CD4-positive, alpha-beta T cell treated with Interleukin-17A for 1 hour (primary cell): Measurements from ENCODE around the gene VWA8.
"Not testable (repeated sequence)": the region's sequence is repeated elsewhere in the genome, so short reads cannot be mapped to it uniquely, and the experiment has no call there.

Experiments
- DNase-seq: peaks from one replicate; pipeline ENCODE4 v3.0.0-alpha.2; 2020

The VWA8 gene

DNA sequence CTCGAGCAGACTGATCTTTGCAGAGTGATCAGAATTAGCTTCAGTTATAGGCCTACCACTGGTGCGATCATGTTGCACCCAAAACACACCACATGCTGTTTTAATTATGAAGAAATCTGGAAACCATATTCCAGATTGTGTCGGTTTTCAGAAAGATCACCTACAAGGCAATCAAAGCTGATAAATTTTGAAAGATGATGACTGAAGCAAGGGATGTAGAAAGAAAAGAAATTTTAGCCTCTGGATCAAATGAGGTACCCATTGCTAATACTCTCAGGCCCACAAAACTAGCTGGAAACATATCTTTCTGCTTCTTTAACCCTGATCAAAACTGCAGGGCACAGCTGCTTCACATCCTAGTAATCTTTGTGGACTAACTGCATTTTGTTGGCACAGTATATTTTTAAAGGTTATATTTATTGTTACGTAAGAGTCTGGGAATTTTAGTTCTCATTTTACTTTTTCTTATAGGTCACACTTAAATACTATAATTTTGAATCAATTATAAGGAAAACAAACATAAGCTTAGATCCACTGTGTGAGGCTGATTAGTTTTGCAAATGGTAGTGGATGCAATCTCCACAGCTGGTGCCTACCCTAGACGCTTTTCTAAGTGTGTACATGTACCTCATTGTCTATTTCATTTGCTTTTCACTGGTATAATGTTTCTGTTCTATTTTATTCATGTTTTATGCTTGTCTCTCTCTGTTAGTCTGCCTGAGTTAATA is 352.6 kb downstream of the VWA8 start:
- no peak for DNase-seq

DNA sequence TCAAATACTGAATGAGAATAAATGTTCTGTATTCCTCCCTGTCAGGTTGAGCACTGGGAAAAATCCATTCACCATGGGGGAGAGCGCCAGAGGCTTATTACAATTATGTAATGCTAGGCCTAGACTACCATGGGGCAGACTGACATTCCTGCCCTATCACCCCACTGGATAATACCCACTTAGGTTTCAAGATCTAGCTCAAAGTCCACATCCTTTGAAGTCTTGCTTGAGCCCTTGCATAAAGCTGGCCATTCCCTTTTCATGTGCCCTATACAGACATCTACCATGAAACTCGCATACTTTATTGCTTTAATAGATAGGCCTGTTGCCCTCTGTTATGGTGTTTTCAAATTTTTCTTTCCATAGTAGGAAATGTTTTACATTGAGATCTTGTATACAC is 354.3 kb downstream of the VWA8 start:
- DNase-seq = no peak

DNA sequence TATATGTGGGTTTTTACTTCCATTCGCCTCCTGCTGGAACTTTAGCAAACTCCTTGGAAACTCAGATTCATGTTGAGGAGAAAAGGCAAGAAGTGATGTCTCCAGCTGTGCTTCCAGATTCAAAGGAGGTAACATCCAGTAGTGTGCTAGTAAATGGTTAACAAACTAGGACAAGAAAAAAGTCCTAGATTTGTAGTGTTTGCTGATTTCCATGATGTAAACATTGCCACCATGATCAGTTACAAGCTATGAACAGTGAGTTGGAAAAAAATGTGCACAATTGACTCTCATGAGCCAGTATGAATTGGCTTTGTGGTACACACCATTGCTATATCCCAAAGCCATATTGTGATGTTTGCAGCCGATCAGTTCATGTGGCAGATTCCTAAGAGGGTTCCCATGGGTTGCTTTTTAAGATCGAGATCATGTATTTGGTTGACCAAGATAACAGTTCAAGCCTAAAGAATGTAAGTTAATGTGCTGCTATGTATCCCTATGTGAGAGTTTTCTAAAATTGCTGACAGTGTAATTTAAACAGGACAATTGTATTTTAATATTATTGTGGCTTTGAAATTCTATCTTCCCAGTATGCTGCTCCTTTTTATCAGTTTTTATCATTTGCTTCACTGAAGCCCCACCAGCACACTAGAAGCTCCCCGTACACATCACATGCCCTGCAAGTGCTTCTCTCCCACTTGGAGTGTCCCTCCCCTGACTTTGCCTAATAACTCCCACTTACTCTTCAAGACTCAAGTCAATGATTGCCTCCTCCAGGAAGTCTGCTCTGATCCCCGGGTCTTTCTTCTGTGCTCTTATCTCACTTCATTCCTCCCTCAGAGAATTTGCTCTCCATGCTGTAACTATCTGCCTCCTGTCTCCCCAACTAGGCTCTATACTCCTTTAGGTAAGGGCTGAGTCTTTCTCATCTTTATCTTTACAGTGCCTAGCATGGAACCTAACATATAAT is 355.3 kb downstream of the VWA8 start:
- no peak for DNase-seq

DNA sequence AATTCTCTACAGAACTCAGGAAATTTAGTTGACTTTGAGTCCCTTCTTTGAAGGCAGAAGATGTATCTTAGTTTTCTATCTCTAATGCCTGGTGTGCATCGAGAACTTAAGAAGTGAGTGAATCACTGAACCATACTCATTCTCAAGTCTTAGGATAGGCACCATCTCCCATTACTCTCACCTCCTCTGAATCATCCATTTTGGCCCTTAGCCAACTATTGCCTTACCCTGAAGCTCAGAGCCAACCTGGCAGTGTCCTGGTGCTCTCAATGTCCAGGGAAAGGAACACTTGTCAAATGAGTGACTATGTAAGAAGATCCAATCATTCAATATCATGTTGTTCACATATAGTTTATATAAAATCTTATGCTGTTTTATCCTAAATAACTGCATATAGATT is 357.0 kb downstream of the VWA8 start:
- DNase-seq = no peak

DNA sequence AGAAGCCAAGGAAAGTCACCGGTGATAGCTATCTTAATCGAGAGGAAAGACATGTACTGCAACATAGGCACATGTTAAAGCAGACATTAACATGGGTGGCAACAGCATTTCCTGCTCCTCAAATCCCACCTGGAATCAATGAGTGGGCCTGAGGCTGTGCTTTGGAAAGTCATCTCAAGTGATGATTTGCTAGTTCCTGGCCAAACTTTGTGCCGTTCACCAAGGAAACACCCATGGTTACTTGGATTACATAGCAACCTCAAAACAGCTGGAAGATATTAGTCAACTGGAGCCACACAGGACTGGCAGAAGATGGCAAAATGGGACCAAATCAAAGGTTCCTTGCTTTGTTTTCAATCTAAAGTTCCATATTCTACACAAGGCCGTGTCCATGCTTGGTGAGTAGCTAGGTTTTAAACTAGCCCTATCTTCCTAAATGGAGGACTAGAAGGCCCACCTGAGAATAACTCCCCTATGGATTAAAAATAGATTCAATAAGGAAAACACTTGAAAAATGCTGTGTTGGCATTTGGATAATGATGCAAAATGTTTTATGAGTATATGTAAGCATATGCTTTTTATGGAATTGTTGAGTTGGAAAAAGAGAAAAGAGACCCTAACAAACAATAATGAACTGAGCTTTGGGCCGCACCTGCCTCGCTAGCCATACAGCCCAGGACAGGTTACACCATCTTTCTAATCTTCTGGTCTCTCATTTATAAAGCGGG is 359.0 kb downstream of the VWA8 start:
- DNase-seq = no peak

- DNase-seq = no peak
Observed at GRCh38 chr13:41599619-41600018, 361.3 kb downstream of the VWA8 start.

GRCh38 chr13:41597348-41598041 is 363.4 kb downstream of the VWA8 start:
- DNase-seq = no peak

DNA sequence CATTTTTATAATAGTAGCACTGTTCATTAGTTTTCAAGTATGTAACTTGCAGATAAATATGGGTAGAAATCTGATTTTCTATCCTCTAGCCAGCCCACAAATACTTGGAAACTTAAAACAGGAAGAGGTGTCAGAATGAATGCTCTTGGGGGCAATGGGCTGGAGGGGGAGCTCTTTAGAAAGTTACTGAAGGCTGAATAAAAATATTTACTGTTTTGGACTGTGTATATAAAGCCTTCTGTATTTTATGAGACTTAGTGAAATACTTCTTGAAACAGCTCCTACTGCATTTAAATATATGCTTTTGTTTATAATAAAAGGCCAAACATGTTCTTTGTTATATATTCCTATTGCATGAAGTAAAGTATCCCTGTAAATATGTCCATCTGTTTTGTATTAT is 364.7 kb downstream of the VWA8 start:
- no peak for DNase-seq

GRCh38 chr13:41595298-41595697 is 365.6 kb downstream of the VWA8 start:
- no peak for DNase-seq

DNA sequence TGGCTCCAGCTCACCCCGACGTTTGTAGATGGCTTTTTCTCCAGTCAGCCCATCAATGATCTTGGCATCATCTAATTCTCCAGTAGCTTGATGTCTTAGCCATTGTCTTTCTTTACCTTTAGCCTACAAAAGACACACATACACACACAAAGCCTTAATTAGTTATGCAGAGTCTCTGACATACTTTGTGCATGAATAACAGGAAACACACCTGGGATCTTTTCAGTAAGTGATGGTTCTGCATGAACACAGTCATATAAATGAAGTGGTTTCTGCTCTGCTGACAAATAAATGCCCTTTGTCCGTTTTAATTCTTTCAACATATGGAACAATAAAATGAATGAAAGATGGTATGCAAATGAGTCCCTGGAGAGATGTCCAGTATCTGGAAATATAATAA is 370.3 kb downstream of the VWA8 start:
- no peak for DNase-seq

DNA sequence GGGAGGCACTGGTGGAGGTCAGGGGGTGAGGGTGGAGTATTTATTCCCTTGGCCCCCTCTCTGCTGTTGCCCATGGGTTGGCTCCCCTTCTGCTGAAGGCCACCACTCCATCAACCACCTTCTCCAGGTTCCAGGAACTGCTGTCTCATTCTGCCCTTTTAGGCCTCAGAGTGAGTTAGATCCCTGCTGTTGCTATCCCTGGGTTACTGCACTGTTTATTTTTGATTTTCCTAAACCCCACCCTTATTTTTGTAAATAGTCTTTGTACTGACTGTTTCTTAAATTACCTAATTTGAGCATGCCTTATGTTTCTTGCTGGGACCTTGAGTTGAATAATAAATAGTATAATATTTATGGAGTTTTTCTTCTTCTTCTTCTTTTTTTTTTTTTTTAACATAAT is 370.8 kb downstream of the VWA8 start:
- DNase-seq = no peak

- DNase-seq = no peak
Observed at GRCh38 chr13:41589434-41589833, 371.5 kb downstream of the VWA8 start.

DNA sequence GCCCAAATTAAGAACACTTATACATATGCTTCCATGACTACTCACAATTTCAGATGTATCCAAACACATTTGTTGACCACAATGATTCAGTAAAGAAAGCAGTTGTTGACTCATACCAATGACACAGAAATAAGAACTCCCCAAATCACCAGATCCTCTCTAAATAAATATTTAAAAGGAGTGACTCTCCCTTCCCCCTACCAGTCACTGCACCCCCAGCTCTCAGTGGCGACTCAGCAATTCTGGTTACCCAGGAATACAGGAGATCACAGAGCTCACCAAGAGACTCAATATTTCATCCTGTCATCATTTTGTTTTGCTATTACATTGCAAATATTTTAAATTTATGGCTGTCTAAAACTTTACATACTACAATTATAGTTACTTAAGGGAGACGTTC is 372.0 kb downstream of the VWA8 start:
- no peak for DNase-seq

DNA sequence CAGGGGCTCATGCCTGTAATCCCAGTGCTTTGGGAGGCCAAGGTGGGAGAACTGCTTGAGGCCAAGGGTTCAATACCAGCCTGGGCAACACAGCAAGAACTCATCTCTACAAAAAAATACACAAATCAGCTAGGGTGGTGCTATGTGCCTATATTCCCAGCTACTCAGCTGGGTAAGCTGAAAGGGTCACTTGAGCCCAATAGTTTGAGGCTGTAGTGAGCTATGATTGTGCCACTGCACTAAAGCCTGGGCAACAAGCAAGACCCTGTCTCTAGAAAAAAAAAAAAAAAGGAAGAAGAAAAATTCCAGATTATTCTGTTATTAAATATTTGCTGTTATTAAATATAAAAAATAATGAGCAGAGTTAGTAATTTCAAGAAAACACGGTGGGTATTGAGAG is 372.5 kb downstream of the VWA8 start:
- no peak for DNase-seq

GRCh38 chr13:41587490-41587889 is 373.4 kb downstream of the VWA8 start:
- DNase-seq = peak; percentile 26

GRCh38 chr13:41586216-41586615 is 374.7 kb downstream of the VWA8 start:
- no peak for DNase-seq

DNA sequence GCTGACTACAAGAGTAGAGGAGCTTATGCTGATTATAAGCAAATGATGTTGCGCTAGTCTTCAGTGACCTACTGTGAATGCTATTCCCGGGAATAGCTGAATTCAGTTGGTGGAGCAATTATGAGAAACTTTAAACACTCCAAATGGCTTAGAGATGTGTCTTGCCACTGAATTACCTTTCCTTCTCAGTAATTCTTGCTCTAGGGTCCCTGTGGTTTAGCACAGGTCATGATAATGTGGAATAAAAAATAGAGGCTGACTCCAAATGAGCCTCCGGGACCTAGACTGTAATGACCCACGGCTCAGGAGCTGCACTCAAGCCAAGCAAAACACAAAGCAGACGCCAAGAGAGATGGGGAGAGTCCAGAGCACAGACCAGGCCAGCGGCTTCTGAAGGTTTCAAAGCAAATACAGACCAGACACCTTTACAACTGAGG is 378.9 kb downstream of the VWA8 start:
- DNase-seq = no peak

DNA sequence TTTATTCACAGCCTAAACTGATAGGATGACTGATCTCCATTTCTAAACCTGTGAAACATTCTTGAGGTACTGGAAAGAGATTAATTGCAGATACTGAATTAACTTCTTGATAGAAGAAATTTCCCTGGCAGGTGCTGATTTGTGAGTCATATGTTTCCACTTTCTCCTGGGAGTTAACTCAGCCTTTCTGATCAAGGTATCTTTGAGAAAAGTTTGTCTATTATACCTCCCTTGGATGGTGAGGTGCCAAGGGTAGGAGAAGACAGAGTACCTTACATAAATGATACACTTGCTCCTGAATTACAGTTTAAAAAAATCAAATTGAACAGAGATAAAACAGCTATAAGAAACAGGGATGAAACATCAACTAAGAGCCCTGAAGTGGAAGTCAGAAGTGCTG is 380.6 kb downstream of the VWA8 start:
- no peak for DNase-seq

- DNase-seq = no peak
Observed at GRCh38 chr13:41579881-41580280, 381.0 kb downstream of the VWA8 start.

- no peak for DNase-seq
Observed at GRCh38 chr13:41579168-41579567, 381.7 kb downstream of the VWA8 start.

DNA sequence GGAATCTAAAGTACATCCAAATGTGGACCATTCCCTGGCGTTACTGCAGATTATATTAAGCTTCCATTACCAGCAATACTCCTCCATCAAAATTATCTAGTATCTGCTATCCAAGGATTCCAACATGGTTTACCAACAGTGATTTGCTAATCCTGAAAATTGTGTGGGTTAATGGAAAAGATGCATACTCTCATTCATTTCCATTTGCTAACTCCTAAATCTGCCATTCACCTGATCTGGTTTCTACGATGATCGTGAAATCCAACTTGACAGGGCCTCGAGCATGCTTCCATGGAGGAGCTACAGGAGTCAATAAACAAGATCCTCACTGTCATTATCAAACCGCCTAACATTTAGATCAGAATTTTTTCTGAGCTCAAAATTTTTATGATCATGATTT is 382.5 kb downstream of the VWA8 start:
- DNase-seq = no peak

GRCh38 chr13:41577436-41577835 is 383.5 kb downstream of the VWA8 start:
- no peak for DNase-seq

GRCh38 chr13:41573640-41574039 is 387.3 kb downstream of the VWA8 start:
- not testable (repeated sequence) for DNase-seq
